Activated CD4-positive, alpha-beta memory T cell treated with anti-CD3 and anti-CD28 coated beads for 36 hours (primary cell): ENCODE data around the gene SH3RF3. TPM values are rescaled to one million over a fixed set of nuclear protein-coding genes. Genes with fewer than 3 reads are reported as not detected.

Experiments
- CTCF ChIA-PET: fragments of 350-600 bp; sonication (Branson Sonifier 250); formaldehyde crosslinking; loops from one replicate; lab custom pipeline; 2021; ENCODE audit warnings: antibody characterized with exemption, inconsistent platforms; lab: Charles Lee
- POLR2A ChIA-PET: fragments of 350-600 bp; sonication (Branson Sonifier 250); formaldehyde crosslinking; loops from one replicate; lab custom pipeline; 2021; ENCODE audit warnings: antibody characterized with exemption; lab: Charles Lee
- DNase-seq: peaks from one replicate; pipeline ENCODE4 v3.0.0-alpha.2; 2020
- H3K27ac Mint-ChIP-seq: one replicate; pipeline ENCODE4 v1.8.0; 2021; ENCODE audit warnings: mixed read lengths
- H3K27me3 Mint-ChIP-seq: one replicate; pipeline ENCODE4 v1.8.0; 2021; ENCODE audit warnings: mixed read lengths
- H3K36me3 Mint-ChIP-seq: one replicate; pipeline ENCODE4 v1.8.0; 2021; ENCODE audit warnings: mixed read lengths
- H3K4me1 Mint-ChIP-seq: one replicate; pipeline ENCODE4 v1.8.0; 2021; ENCODE audit warnings: low read depth, mixed read lengths
- H3K4me3 Mint-ChIP-seq: one replicate; pipeline ENCODE4 v1.8.0; 2021; ENCODE audit warnings: mild to moderate bottlenecking, mixed read lengths
- H3K9me3 Mint-ChIP-seq: one replicate; pipeline ENCODE4 v1.8.0; 2021; ENCODE audit warnings: mixed read lengths
- intact Hi-C: fragments of 100-400 bp; cut with micrococcal nuclease; formaldehyde crosslinking; loops from one replicate; pipeline ENCODE4 v1.15.1; 2023
- total RNA-seq, 2 experiments: library from RNA; stranded (reverse); gene quantifications; one replicate each; pipeline ENCODE4 v1.2.3, GENCODE V29; 2021

Gene SH3RF3
- total RNA-seq, 2 experiments from 2014 or later: 0.33 to 0.34 TPM

GRCh38 chr2:109386004-109386695, 257.1 kb downstream of the SH3RF3 start:
- Mint-ChIP-seq H3K36me3 (no peaks in the 10 kb centered on the region), H3K9me3 (no peaks in the 10 kb centered on the region), H3K27me3 (no peaks in the 10 kb centered on the region), H3K4me1 (no peaks in the 10 kb centered on the region), H3K27ac (no peak overlapping the region), H3K4me3 (no peak overlapping the region)
- no peak for DNase-seq
- intact Hi-C loops: no loop called here
- ChIA-PET CTCF (interaction anchor here (0.8 to 1.5 kb wide), 2 partner anchors 35 to 124 kb away, joined by 3 read pairs; no protein-coding TSS in a partner anchor), POLR2A (no interaction called here)

GRCh38 chr2:109387221-109387735, 258.3 kb downstream of the SH3RF3 start:
- no peak for DNase-seq
- ChIA-PET POLR2A (no interaction called here), CTCF (no interaction called here)
- H3K4me1 Mint-ChIP-seq: no peaks in the 10 kb centered on the region
- no peaks in the 10 kb centered on the region for H3K9me3 Mint-ChIP-seq
- H3K4me3 Mint-ChIP-seq: no peak overlapping the region
- intact Hi-C loops: no loop called here
- no peak overlapping the region for H3K27ac Mint-ChIP-seq
- H3K36me3 Mint-ChIP-seq: no peaks in the 10 kb centered on the region
- no peaks in the 10 kb centered on the region for H3K27me3 Mint-ChIP-seq

DNA sequence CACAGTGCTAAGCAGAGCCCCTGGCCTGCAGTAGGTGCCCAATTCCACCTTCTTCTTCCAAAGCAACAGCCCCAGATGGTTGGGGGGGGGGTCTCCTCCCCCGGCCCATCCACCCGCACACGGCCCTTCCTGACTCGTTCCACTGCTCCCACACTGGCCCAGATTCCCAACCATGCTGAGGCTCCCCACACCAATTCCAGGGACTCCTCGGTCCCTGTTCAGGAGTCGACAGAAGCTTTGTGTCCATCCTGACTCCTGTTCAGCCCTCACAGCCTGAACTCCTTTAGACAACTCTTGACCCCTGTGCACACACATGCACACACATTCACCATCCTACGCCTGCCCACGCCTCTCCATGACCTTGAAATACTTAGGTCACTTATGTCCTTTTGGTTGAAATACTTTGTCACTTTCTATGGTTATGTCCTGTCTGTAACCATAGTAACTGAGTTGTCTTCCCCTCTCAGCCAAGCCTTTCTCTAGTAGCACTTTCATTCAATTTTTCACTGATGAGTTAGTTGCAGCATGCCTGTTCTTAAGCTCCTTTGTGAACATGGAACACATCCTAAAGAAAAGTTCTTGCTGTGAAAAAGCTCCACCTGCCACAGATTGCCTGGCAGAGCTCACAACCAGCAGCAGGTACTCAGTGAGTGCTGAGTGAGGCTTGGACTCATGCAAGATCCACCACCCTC, 258.9 kb downstream of the SH3RF3 start:
- Mint-ChIP-seq H3K9me3 (no peaks in the 10 kb centered on the region), H3K4me3 (no peak overlapping the region), H3K4me1 (no peaks in the 10 kb centered on the region), H3K36me3 (no peaks in the 10 kb centered on the region), H3K27me3 (no peaks in the 10 kb centered on the region), H3K27ac (no peak overlapping the region)
- ChIA-PET CTCF (no interaction called here), POLR2A (no interaction called here)
- DNase-seq: no peak
- intact Hi-C loops: no loop called here

GRCh38 chr2:109391243-109391642, 262.2 kb downstream of the SH3RF3 start:
- POLR2A ChIA-PET: no interaction called here
- Mint-ChIP-seq H3K36me3 (no peaks in the 10 kb centered on the region), H3K4me1 (no peaks in the 10 kb centered on the region), H3K27me3 (no peaks in the 10 kb centered on the region), H3K4me3 (no peak overlapping the region), H3K27ac (no peak overlapping the region), H3K9me3 (no peaks in the 10 kb centered on the region)
- CTCF ChIA-PET: no interaction called here
- intact Hi-C loops: no loop called here
- no peak for DNase-seq

GRCh38 chr2:109392140-109392539, 263.1 kb downstream of the SH3RF3 start:
- intact Hi-C loops: no loop called here
- Mint-ChIP-seq H3K36me3 (no peaks in the 10 kb centered on the region), H3K4me1 (peaks cover 2% of the 10 kb centered on the region), H3K9me3 (no peaks in the 10 kb centered on the region), H3K27ac (no peak overlapping the region), H3K27me3 (no peaks in the 10 kb centered on the region), H3K4me3 (no peak overlapping the region)
- DNase-seq: no peak
- POLR2A ChIA-PET: no interaction called here
- CTCF ChIA-PET: interaction anchor here (0.6 kb wide), 1 partner anchor 312 kb away, joined by 3 read pairs; no protein-coding TSS in a partner anchor

GRCh38 chr2:109392816-109393661, 264.0 kb downstream of the SH3RF3 start:
- Mint-ChIP-seq H3K4me1 (peaks cover 3% of the 10 kb centered on the region), H3K36me3 (no peaks in the 10 kb centered on the region), H3K27me3 (no peaks in the 10 kb centered on the region), H3K27ac (no peak overlapping the region), H3K4me3 (no peak overlapping the region), H3K9me3 (no peaks in the 10 kb centered on the region)
- intact Hi-C loops: no loop called here
- CTCF ChIA-PET: no interaction called here
- POLR2A ChIA-PET: no interaction called here
- no peak for DNase-seq

DNA sequence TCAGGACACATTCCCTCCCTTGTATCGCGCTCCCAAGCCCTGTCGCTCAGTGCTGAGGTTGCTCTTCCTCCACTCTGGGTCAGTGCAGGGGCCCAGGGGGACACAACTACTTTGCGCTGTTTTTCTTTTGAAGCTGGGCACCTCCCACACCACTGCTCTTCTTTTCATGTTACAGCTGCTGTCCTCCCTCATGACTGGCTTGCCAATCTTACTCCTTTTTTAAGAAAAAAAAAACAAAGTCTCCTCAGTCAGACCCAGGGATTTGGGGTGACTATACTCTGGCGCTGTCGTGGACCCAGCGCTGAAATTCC, 264.6 kb downstream of the SH3RF3 start:
- Mint-ChIP-seq H3K4me3 (no peak overlapping the region), H3K4me1 (peaks cover 4% of the 10 kb centered on the region), H3K9me3 (no peaks in the 10 kb centered on the region), H3K27ac (no peak overlapping the region), H3K36me3 (no peaks in the 10 kb centered on the region), H3K27me3 (no peaks in the 10 kb centered on the region)
- ChIA-PET CTCF (no interaction called here), POLR2A (no interaction called here)
- intact Hi-C loops: no loop called here
- DNase-seq: no peak

GRCh38 chr2:109395494-109396201, 266.6 kb downstream of the SH3RF3 start:
- no peak overlapping the region for H3K27ac Mint-ChIP-seq
- H3K9me3 Mint-ChIP-seq: no peaks in the 10 kb centered on the region
- POLR2A ChIA-PET: no interaction called here
- intact Hi-C loops: no loop called here
- CTCF ChIA-PET: no interaction called here
- no peak for DNase-seq
- no peaks in the 10 kb centered on the region for H3K27me3 Mint-ChIP-seq
- no peaks in the 10 kb centered on the region for H3K36me3 Mint-ChIP-seq
- peaks cover 4% of the 10 kb centered on the region for H3K4me1 Mint-ChIP-seq
- no peak overlapping the region for H3K4me3 Mint-ChIP-seq

- no peak overlapping the region for H3K4me3 Mint-ChIP-seq
- ChIA-PET POLR2A (no interaction called here), CTCF (no interaction called here)
- H3K36me3 Mint-ChIP-seq: no peaks in the 10 kb centered on the region
- intact Hi-C loops: no loop called here
- DNase-seq: peak; percentile 11
- H3K4me1 Mint-ChIP-seq: peaks cover 4% of the 10 kb centered on the region
- H3K27me3 Mint-ChIP-seq: no peaks in the 10 kb centered on the region
- H3K9me3 Mint-ChIP-seq: no peaks in the 10 kb centered on the region
- no peak overlapping the region for H3K27ac Mint-ChIP-seq
Observed at GRCh38 chr2:109396202-109397180, 267.5 kb downstream of the SH3RF3 start.

DNA sequence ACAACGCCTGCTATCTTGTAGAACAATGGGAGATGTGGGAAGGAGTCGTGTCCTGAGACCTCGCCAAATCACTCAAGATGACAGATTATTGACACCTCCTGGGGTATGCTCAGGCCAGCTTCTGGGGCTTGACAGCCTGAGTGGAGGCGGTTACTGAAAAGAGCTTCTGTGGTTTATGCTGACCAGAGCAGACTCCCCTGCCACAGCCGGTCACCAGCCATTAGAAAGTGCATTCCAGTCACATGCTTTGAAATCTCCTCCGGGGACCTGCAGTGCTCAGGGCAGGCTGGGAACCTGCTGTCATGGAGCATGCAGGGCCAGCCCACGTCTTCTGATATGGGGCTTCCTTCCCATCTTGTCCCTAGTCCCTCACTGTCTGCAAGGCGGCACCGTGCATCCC, 268.9 kb downstream of the SH3RF3 start:
- Mint-ChIP-seq H3K36me3 (no peaks in the 10 kb centered on the region), H3K4me3 (no peak overlapping the region), H3K4me1 (peaks cover 4% of the 10 kb centered on the region), H3K9me3 (no peaks in the 10 kb centered on the region), H3K27ac (no peak overlapping the region), H3K27me3 (no peaks in the 10 kb centered on the region)
- ChIA-PET CTCF (no interaction called here), POLR2A (no interaction called here)
- no peak for DNase-seq
- intact Hi-C loops: no loop called here

DNA sequence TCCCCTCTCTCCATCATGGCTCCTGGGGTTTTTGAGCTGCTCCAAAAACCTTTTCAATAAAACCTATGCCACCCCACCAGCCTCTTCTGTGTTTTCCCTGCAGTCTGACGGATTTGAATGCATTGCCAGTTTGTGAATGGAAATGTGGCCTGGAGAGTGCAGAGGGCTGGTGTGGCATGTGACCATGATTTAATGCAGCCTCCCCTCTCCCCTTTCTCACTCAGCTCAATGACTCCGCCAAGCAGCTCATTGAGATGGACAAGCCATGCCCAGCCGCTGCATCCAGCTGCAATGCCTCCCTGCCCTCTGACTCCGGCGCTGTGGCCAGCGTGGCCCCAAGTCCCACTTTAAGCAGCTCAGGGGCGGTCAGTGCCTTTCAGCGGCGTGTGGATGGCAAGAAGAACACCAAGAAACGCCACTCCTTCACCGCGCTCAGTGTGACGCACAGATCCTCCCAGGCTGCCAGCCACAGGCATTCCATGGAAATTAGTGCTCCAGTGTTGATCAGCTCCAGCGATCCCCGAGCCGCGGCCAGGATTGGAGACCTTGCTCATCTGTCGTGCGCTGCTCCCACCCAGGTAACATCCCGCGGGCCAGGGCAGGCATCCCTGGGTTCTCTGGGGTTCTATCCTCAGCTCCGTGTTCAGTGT, 269.5 kb downstream of the SH3RF3 start:
- Mint-ChIP-seq H3K4me1 (peaks cover 4% of the 10 kb centered on the region), H3K4me3 (no peak overlapping the region), H3K36me3 (no peaks in the 10 kb centered on the region), H3K9me3 (no peaks in the 10 kb centered on the region), H3K27ac (no peak overlapping the region), H3K27me3 (no peaks in the 10 kb centered on the region)
- CTCF ChIA-PET: no interaction called here
- intact Hi-C loops: no loop called here
- POLR2A ChIA-PET: no interaction called here
- no peak for DNase-seq
